NCI-H526 treated with DMSO at 0.1 percent for 48 hours (cell line): ENCODE results near the gene GCSAM.

ENCODE experiments used
- DNase-seq: peaks from one replicate; lab custom pipeline; 2025; lab: John Stamatoyannopoulos, UW

The GCSAM gene

DNA sequence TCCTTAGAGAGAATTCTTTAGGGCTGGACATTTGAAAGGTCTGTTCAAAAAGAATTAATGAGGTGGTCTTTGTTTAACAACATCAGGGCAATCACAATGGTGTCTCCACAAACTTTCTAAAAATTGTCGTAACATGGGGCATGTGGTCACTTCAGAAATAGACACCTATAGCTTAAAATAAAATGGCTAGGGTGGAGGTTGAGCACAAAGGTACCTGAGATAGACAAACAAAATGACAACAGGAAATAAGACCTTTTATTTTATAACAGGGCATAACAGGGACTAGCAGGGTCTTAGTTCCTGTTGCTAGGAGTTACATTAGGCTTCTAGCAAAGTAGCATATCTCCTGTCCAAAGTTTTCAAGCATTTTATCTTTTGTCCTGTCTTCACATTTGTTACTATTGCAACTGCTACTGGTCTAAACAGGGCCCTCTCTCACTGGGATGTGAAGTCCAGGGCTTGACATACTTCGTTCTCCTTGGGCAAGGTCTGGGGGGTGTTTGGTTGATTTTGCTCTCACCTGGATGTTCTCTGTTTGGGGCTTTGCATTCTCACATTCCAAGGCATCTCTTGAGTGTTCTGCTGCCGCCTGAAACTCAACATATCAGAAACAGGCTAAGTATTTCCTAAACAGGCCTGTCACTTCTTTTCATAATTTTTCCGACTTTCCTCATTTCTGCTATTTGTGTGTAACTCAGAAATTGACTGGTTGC, 3.0 kb downstream of the GCSAM start:
- DNase-seq, result no peak

DNA sequence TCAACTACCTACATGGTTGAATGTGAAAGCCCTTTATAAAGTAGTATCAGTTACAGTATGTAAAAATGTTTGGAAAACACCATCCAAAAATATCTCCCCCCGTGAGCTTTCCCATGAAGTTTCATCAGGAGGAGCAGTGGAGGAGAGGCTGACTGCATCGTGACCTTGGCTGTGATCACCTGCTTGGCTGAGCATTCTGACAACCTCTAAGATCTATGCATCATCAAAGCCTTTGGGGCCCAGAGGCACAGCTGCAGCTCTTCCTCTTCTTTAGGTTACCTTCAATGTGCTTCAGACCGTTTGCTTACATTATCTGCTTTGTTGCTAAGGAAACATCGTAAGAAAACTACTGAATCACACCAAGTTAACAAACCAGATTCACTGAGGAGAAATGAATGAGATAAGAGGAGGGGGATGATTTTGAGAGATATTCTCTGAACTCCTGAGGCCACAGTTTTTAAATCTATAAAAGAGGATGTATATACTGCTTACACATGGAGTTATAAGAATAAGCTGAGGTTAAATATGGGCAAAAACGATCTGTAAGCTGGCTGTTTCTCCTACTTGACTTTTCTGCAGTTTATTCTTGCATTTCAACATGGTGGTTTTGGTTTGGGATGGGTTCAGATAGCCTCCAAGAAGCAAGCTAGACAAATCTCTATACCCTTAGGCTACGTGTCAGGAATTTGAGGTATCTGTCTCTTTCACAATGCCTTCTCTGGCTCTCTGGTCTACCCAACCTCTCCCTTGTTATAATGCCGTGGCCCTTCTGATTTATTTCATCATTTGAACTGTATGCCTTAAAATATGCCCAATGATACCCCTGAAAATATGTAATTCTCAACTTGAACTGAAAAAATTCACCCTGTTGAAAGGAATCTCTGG, 4.0 kb downstream of the GCSAM start:
- DNase-seq, result no peak

DNA sequence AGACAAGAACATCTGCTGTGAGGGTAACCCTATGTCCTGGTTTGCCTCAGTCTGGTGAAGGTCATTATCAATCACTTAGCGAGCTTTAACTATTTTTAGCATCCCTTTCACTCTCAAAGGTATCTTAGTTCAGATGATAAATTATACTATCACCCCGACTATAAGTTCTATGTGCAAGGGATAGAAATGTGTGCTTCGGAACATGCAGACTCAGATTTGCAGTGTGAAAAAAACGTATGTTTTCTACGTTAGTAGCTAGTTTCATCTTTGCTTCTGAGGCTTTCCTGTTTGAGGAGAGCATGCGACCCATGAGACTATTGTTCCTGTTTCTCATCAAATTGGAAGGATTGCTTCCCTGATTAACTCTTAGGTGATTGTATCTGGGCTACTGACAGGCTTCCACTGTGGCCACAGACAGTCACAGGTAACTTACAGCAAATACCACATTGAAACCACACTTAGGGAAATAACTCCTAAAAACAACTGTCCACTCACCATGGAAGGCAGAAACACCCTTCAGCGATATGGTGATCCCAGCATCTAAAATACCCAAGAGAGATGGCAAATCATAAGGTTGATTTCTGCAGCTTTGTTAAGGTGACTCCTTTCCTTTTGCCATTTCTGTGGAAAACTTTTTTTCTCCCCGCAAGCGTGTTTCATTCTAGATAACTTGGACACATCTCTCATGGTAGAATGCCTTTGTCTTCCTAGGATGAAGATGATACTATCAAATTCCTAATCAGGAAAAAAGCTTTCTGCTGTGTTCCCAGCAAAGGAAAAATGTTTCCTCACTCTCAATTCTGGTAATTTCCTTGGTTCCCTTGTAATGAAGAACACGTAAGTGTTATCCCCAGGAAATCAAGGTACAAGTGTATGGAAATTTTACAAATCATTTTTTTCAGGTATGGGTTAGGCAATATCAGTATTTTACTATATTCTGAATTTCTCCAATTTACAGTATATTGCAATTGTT, 5.2 kb downstream of the GCSAM start:
- DNase-seq, result no peak

DNA sequence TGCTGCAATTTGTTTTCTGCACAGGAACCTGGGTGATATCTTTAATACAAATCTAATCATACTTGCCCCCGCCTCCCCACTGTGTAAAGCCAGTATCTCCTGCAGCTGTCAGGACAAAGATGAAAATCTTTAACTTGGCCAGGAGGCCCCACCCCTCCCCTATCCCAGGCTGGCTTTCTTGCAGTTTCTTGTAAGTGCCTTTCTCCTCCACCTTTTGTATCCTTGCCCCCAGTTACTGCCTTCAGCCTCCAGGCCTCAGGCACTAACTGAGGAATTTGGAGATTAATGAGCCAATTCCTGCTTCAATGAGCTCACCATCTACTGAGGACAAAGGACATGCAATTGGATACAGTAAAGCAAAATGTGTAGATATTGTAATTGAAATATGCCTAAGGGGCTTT, 6.5 kb downstream of the GCSAM start:
- DNase-seq, result no peak

DNA sequence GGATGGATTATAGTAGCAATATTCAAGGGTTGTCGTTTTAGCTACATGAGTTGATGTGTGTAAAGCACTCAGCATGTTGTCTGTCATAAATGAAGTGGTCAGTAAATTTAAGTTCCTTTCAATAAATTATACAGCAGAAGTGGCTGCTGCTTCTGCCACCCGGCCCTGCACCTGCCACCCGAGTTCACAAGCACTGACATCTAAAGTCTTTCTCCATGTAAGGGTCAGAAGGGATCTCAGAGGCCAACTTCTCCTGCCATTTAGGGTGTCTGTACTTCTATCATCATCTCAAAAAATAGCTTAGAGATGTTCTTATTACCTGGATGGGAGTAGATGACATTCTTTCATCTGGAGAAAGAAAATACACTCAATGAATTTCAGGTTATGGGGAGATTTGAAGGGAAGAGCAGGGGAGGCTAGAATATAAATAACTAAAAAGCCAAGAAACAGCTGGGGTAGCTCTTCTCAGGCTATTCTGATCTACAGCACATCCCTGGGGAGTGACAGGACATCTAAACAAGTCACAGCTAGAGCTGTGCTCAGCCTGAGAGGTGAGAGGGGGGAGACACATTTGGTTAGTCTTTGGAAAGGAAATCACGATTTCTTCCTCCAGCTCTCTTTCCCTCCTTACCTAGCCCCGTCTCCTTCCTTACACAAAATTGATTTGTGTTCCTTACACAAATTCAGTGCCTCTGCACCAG, 8.0 kb downstream of the GCSAM start:
- no peak for DNase-seq

DNA sequence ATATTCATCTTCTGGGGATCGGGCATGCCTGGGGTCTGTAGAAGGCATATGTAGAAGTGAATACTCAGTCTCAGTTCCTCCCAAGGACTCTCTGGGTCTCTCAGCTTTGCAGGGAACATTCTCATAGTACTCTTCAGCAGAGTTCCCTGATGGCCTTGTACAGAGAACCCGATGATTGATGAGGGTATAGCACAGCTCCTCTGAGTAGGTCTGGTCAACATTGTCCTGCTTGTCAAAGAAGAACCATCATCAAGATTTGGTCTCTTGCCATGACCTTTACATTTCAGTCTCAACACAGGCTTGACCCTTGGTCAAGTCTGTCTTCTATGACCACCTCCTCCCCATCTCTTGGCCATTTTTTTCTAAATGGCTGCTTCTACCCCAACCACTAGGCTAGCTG, 9.5 kb downstream of the GCSAM start:
- no peak for DNase-seq

DNA sequence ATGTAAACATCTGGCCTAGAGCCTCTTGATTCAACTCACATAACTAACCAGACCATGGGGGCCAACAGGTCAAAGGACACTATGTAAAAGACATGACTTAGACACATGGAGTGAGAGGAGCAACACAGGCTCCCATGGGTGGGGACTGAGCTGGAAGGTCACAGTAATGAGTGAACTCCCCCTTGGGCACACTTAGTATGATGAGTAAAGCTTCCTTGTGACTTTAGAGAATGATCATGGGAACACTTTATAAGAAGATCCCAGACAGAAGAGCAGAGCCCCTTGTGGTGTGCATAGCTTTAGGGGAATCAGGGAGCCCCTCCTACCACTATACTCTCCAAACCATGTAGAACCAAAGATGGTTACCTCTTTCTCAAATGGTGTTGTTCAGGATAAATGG, 10.2 kb downstream of the GCSAM start:
- no peak for DNase-seq

DNA sequence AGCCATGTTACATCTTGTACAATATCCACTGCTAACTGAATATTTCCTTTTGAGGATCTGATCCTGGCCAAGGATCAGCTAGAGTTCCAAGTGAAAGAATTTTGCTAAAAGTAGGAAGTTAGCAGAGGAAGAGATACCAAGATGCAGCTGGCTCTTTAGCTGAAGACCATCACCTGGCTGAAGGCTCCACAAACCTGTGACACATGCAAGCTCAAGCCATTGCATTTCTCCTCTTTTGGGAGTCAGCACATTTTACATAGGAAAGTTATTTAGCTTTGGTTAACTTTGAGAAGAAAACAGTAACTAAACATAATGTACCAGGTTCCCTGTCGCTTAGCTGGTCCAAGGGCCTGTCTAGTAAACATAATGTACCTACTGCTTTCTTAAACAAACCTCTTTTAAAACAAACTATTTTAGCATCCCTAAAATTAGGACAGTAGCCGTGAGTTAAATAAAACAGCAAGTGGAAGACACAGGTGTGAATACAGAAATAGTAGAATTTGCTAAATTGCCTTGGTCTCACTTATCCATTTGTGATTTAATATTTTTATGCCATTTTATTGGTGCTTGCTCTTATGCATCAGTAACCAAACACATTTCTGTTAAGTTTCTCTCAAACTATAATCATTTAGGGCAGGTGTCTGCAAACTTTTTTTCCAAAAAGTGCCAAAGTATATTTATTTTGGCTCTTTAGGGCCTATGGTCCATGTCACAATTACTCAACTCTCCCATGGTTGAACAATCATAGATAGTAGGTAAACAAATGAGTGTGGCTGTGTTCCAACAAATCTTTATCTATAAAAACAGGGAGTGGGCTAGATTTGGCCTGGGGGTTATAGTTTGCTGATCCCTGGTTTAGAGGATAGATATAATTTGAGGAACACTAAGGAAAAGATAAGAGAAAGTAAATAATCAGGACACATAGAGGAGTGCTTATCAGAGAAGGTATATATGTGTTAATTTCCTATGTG, 11.2 kb downstream of the GCSAM start:
- DNase-seq, result no peak

DNA sequence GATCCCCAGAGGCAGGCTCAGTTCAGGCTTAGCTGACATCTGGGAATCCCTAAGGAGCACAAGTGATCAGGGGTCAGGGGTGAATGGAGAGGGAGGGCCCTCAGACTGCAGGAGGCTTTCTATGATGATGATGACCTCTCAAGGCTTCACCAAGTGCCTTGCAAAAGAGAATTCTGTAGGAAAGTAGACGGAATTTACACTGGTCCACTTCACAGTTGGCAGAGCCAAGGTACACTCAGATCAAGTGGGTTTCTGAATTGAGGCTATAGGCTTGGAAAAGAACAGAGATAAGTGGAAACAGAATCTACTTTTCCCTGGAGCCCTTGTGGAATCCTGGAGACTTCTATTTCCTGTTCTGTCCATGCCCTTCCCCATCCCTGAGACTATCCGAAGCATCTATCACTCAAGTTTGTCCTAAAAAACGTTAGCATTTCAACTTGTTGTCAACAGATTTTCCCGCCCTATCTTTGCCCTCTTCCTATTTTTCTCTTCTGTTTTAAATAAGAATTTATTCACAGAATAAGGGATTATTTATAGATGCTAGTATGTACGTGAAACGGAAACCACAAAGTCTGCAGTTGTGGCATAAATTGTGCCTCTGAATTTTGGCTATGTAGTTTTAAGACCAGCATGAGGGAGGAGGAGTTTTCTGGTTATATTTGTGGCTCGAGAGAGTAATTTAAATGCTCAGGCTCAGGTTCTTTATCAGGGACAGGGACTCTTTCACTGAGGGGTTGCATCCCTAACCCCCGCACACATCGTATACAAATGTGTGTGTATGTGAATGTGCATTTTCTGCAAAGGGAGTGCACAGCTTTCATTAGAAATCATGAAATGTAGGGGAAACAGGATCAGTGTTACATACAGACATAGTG, 12.8 kb downstream of the GCSAM start:
- DNase-seq, result no peak

DNA sequence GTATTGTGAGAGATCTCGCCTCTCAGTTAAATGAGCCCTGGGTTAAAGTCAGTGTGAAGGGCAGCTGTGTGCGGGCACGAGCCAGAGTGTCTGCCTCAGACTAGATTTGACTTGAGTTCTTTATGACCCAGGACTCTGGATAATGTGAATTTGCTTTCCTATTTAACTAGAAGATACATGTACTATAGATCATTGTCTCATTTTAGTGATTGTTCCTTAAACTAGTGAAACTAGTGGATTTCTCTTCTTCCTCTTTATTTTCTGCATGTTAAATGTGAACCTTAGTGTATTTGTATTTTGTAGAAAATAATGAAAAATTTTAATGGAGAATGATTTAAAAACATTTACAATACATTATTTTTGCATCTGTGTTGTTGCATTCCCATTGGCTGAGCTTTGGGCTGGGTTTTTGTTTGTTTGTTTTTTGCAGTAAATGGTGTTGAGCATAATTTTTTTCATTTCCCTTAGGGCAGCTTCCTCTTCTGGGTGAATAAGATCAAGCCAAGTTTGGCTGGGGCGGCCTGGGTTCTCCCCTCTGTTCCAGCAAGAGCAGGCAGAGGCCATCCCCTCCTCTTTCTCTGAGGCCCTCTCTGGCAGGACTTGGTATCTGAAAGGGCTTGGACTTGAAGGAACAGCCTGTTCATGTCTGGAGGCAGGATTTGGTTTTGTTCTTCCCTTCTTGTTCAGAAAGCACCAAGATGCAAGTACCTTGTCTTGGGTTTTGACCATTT, 15.0 kb downstream of the GCSAM start:
- no peak for DNase-seq

DNA sequence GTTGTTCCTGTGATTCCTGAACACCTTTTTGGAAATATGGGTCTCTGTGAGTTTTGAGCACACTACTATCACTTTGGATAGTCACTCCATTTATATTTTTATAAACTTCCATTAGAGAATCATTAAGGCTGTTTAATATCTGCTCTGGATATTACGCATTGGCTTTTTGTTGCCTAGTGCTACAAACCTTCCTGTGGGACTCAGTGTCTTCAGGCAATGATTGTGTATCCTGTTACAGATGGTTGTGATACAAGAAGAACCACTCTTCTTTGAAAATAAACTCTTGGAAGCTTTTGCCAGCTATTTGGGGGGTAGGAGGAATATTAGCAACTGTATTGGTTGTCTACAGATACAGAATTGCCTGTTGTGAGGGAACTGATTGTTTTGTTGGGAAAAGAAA, 15.6 kb downstream of the GCSAM start:
- no peak for DNase-seq

DNA sequence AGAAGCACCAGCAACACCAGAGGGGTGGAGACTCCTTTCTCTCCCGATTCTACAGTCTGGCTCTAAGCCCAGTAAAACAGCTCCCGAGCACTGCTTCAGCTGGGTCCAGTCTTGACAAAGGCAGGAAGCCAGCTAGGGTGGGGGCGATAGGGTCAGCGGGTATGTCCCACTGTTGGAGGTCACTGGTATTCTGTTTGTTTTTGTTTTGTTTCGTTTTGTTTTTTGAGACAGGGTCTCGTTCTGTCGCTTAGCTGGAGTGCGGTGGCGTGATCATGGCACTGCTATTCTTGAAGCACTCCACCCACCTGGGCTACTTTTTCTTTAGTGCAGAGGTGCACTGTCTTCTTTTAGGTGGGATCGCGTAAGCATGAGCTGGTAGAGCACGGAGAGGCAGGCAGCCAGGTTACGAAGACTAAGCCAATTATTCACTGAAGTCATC, 16.3 kb downstream of the GCSAM start:
- no peak for DNase-seq

DNA sequence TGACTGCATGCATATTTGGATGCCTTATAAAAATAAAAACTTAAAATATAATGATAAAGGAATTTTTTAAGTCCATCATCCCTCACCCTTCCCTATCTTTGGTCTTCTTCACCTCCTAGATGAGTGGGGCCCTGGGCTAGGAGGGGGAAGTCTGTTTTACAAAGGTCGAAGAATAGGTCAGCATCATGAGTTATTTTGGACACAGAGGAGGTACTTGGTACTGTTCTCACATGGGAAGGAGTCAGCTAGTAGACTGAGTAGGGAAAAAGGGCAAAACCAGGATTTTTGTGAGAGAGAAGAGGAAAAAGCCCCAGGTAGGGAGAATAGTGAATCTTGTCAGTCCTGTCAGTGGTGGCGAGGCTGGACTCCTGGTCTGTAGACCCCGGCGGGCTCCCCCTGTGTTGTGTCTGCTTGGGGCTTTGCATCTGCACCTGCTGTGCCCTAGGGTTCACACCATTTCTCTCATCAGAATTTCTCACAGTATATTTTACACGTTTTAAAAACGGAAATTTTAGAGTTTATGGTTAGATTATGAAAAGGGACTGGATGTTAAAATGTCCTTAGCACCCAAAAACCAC, 17.2 kb downstream of the GCSAM start:
- DNase-seq, result no peak

DNA sequence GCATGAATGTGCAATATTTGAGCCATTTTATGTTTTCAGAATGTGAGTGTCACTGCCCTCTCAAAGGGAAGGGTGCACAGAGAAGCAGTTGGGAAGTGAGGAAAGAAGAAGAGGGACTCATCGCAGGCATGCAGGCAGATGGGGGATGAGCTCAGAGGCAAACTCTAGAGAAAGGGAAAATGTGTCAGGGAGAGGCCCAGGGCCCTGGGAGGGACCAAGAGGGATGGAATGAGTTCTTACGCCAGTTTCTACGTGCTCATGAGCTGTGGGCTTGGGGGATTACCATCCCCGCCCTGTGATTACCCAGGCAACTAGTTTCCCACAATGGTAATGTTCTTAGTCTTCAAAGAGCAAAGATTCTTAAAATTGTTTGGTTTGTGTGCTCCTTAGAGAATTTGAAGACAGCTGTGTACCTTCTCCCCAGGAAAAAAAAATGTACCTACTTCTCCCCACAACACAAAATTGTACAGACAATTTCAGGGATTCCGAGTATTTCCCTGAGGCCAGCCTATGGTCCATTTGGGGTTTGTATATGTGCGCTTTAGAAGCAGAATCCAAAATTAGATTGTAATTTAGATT, 17.8 kb downstream of the GCSAM start:
- DNase-seq, result no peak

DNA sequence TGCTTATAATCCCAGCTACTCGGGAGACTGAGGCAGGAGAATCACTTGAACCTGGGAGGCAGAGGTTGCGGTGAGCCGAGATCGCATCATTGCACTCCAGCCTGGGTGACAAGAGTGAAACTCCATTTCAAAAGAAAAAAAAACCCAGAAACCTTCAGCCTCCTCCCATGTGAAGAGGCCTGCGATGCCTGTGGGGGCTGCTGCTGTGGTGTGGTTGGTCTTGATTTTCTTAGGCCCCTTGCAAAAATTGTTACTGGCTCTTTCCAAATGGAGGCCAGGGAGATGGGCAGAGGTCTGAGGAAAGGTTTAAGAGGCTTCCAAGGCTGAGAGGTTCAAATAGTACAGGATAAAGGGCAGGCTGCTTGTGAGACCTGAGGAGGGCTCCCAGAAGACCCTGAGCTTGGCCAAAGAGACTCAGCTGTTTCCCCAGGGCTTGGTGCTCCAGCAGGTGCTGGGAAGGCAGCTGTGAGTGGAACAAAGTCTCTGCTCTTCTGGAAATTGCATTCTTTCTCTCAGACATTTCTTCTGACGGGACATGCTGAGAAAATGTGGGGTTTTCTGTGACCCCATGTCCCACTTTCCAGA, 18.4 kb downstream of the GCSAM start:
- no peak for DNase-seq

DNA sequence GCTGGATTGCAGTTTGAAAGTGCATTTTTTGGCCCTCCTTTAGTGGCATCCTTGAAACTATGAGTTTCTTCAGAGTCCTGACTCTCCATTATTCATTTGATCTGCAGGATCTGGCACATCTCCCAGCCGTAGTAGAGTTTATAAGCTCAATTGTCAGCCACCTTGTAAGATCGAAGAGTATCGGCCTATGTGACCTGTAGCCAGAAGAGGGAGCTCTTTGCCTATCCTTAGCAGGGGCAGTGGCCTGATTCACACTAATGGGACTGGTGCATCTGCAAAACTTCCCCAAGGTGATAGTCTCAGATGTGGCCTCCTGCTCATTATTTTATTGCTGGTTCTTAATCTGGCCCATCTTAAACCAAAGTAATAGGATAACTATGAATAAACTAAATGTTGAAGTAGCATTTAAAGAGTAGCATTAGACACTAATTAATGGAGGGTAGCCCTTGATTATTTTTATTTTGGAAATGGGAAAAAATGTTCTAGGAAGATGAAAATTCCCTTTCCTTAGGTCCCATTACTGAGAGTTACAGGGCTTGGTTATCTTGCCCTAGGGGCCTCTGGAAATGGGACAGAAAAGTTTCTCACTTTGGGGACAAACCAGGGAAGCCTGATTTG, 21.2 kb downstream of the GCSAM start:
- peak; percentile 39 for DNase-seq

DNA sequence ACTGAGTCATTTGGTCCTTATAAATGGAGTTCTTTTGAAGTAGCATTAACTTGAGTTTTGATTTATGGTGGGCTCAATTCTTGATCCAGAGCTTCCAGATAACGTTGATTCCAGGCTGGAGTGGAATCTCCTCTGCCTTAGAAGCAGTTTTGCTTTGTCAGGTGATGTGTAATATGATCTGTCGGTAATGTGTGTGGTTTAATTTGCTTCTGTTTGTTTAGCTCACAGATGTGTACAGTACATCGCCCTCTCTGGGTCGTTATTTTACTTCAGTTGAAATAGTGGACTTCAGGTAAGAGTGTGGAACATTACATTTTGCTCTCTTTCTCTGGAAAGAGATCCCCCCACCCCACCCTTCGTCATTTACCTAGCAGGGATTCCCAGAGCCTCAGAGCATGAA, 23.7 kb downstream of the GCSAM start:
- DNase-seq, result peak; percentile 49
